HG02870 (cell line): ENCODE measurements around the gene SLC10A7.

Experiments used
- ATAC-seq: cut with Tn5 transposase; IDR thresholded peaks from one replicate; pipeline ENCODE4 v1.9.1; 2021; ENCODE audit warnings: mild to moderate bottlenecking, moderate library complexity; ENCODE audit not compliant: unreplicated experiment

The SLC10A7 gene

GRCh38 chr4:146267826-146268225 lies 253.9 kb downstream of the SLC10A7 start:
- ATAC-seq, result no peak

- no peak for ATAC-seq
Measured at GRCh38 chr4:146265950-146266490, 255.7 kb downstream of the SLC10A7 start.

GRCh38 chr4:146263793-146264192 lies 257.9 kb downstream of the SLC10A7 start:
- no peak for ATAC-seq

GRCh38 chr4:146261041-146261440 lies 260.7 kb downstream of the SLC10A7 start:
- no peak for ATAC-seq

- no peak for ATAC-seq
Measured at GRCh38 chr4:146260521-146260920, 261.2 kb downstream of the SLC10A7 start.

- ATAC-seq, result no peak
Measured at GRCh38 chr4:146257511-146257910, 264.2 kb downstream of the SLC10A7 start.

- no peak for ATAC-seq
Measured at GRCh38 chr4:146256328-146256727, 265.4 kb downstream of the SLC10A7 start.

- ATAC-seq, result no peak
Measured at GRCh38 chr4:146255874-146256273, 265.9 kb downstream of the SLC10A7 start.

GRCh38 chr4:146255463-146255862 lies 266.3 kb downstream of the SLC10A7 start:
- no peak for ATAC-seq

- ATAC-seq, result no peak
Measured at GRCh38 chr4:146252969-146253611, 268.6 kb downstream of the SLC10A7 start.

- no peak for ATAC-seq
Measured at GRCh38 chr4:146247356-146247755, 274.4 kb downstream of the SLC10A7 start.

GRCh38 chr4:146246381-146246780 lies 275.4 kb downstream of the SLC10A7 start:
- ATAC-seq, result no peak

- no peak for ATAC-seq
Measured at GRCh38 chr4:146245850-146246249, 275.9 kb downstream of the SLC10A7 start.

- no peak for ATAC-seq
Measured at GRCh38 chr4:146245246-146245645, 276.5 kb downstream of the SLC10A7 start.

GRCh38 chr4:146244496-146244895 lies 277.2 kb downstream of the SLC10A7 start:
- ATAC-seq, result no peak

- ATAC-seq, result no peak
Measured at GRCh38 chr4:146243883-146244277, 277.9 kb downstream of the SLC10A7 start.

- ATAC-seq, result peak; percentile 89
Measured at GRCh38 chr4:146243141-146243882, 278.4 kb downstream of the SLC10A7 start.

GRCh38 chr4:146238107-146238506 lies 283.6 kb downstream of the SLC10A7 start:
- no peak for ATAC-seq

- ATAC-seq, result no peak
Measured at GRCh38 chr4:146237092-146237491, 284.6 kb downstream of the SLC10A7 start.

GRCh38 chr4:146236216-146236615 lies 285.5 kb downstream of the SLC10A7 start:
- ATAC-seq, result no peak

GRCh38 chr4:146235654-146236177 lies 286.0 kb downstream of the SLC10A7 start:
- no peak for ATAC-seq

- ATAC-seq, result no peak
Measured at GRCh38 chr4:146232131-146232722, 289.5 kb downstream of the SLC10A7 start.
